CD4-positive, alpha-beta T cell (primary cell): ENCODE results near the gene JAZF1. TPM values are rescaled to one million over a fixed set of nuclear protein-coding genes. Genes with fewer than 3 reads are reported as not detected.

Source experiments
- ATAC-seq: fragments of 200-7000 bp; cut with Tn5 transposase; one replicate; pipeline ENCODE4 v1.10.0; 2022; ENCODE audit warnings: mild to moderate bottlenecking; ENCODE audit not compliant: poor library complexity
- CTCF ChIA-PET: fragments of 350-600 bp; sonication (Branson Sonifier 250); formaldehyde crosslinking; loops from one replicate; lab custom pipeline; 2021; ENCODE audit warnings: antibody characterized with exemption, inconsistent platforms; lab: Charles Lee
- POLR2A ChIA-PET: fragments of 350-600 bp; sonication (Branson Sonifier 250); formaldehyde crosslinking; loops from one replicate; lab custom pipeline; 2021; ENCODE audit warnings: antibody characterized with exemption, inconsistent platforms; lab: Charles Lee
- DNase-seq, 14 experiments: peaks; one replicate each; pipeline ENCODE4 v3.0.0-alpha.2; 2013 to 2020; ENCODE audit warnings: mixed read lengths in 2 of 14
- H3K27ac ChIP-seq, 2 donors: one replicate each; pipeline versions ENCODE4 v1.5.1 to v1.7.0; 2013; ENCODE audit warnings: low read length in 2 of 2, low read depth in 1 of 2, mild to moderate bottlenecking in 1 of 2
- H3K27me3 ChIP-seq, 2 experiments: 1 replicate in 1 of 2; 2 replicates in 1 of 2; pipeline versions ENCODE4 v1.6.1 to v1.7.0; 2013; ENCODE audit warnings: low read length in 2 of 2, control low read depth in 1 of 2, mild to moderate bottlenecking in 1 of 2, moderate library complexity in 1 of 2; ENCODE audit not compliant: insufficient read depth in 2 of 2, control insufficient read depth in 1 of 2
- H3K36me3 ChIP-seq: one replicate; pipeline ENCODE4 v1.6.1; 2013; ENCODE audit warnings: low read length, control low read depth; ENCODE audit not compliant: insufficient read depth
- H3K4me1 ChIP-seq: one replicate; pipeline ENCODE4 v1.6.1; 2013; ENCODE audit warnings: low read length, control low read depth; ENCODE audit not compliant: insufficient read depth
- H3K4me3 ChIP-seq: one replicate; pipeline ENCODE4 v1.5.1; 2013; ENCODE audit warnings: mild to moderate bottlenecking, low read length, moderate library complexity
- H3K9me3 ChIP-seq, 2 experiments: 1 replicate in 1 of 2; 2 replicates in 1 of 2; pipeline versions ENCODE4 v1.6.1 to v1.7.0; 2013; ENCODE audit warnings: low read length in 2 of 2, mild to moderate bottlenecking in 2 of 2, control low read depth in 1 of 2, moderate library complexity in 1 of 2; ENCODE audit not compliant: control insufficient read depth in 1 of 2, insufficient read depth in 1 of 2
- H3K27ac Mint-ChIP-seq: one replicate; pipeline ENCODE4 v1.8.0; 2020; ENCODE audit warnings: mixed read lengths
- H3K27me3 Mint-ChIP-seq: one replicate; pipeline ENCODE4 v1.8.0; 2021; ENCODE audit warnings: mixed read lengths
- H3K36me3 Mint-ChIP-seq: one replicate; pipeline ENCODE4 v1.8.0; 2021; ENCODE audit warnings: low read depth, mixed read lengths
- H3K4me1 Mint-ChIP-seq: one replicate; pipeline ENCODE4 v1.8.0; 2021; ENCODE audit warnings: low read depth, mixed read lengths
- H3K4me3 Mint-ChIP-seq: one replicate; pipeline ENCODE4 v1.8.0; 2020; ENCODE audit warnings: mild to moderate bottlenecking, mixed read lengths
- H3K9me3 Mint-ChIP-seq: one replicate; pipeline ENCODE4 v1.8.0; 2020; ENCODE audit warnings: mixed read lengths
- CTCF ChIP-seq: fragments of 200-600 bp; IDR thresholded peaks from one replicate; pipeline ENCODE4 v1.8.0; 2022; ENCODE audit warnings: antibody characterized with exemption, mild to moderate bottlenecking
- intact Hi-C, 2 experiments: fragments of 100-400 bp; cut with DNase I in 1 of 2; cut with micrococcal nuclease in 1 of 2; formaldehyde crosslinking; loops; one replicate each; pipeline versions ENCODE4 v1.15.1 to v1.9.0; 2023 to 2025; cut with DNase I, micrococcal nuclease
- total RNA-seq, 174 experiments: library from RNA in 2 of 174; stranded (reverse) in 2 of 174; gene quantifications; one replicate each; pipeline ENCODE4 v1.2.3 and lab custom pipeline; 2021 to 2026

The JAZF1 gene
- total RNA-seq, 2 experiments from 2014 or later = 9.9 to 11.1 TPM

- DNase-seq (no peak), ATAC-seq (no peak)
- Histone ChIP-seq H3K9me3 (no peaks in the 10 kb centered on the region), H3K27me3 (no peaks in the 10 kb centered on the region), H3K27ac (no peak overlapping the region), H3K4me1 (no peaks in the 10 kb centered on the region), H3K4me3 (no peak overlapping the region), H3K36me3 (no peaks in the 10 kb centered on the region)
- ChIA-PET CTCF (no interaction called here), POLR2A (no interaction called here)
- no peak for TF ChIP-seq CTCF
- H3K4me3 Mint-ChIP-seq = no peak overlapping the region
- no peaks in the 10 kb centered on the region for H3K27me3 Mint-ChIP-seq
- H3K4me1 Mint-ChIP-seq = no peaks in the 10 kb centered on the region
- intact Hi-C loops = no loop called here
- no peaks in the 10 kb centered on the region for H3K9me3 Mint-ChIP-seq
- H3K36me3 Mint-ChIP-seq = peaks cover 5% of the 10 kb centered on the region
- no peak overlapping the region for H3K27ac Mint-ChIP-seq
Measured at GRCh38 chr7:27885652-27886051, 294.9 kb downstream of the JAZF1 start.

DNA sequence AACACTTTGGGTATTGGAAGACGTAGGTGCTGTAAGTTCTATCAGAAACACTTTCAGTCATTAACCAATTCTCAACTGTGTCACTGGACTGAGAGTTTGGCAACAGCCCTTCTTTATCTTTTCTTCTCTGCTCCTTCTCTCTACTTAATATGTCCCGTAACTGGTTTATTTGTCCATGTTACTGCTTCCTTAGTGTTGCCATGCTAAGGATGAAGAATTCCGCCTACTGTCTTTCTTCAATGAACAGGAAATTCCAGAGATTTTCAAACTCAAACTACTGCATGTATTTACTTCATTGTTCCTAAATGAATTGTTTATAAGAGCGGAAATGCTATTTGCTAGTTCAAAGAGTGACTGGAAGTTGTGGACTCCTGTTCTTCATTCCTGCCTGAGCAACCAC is 296.9 kb downstream of the JAZF1 start:
- H3K27me3 Mint-ChIP-seq = no peaks in the 10 kb centered on the region
- intact Hi-C loops = no loop called here
- no peak overlapping the region for H3K4me3 Mint-ChIP-seq
- Histone ChIP-seq H3K9me3 (no peaks in the 10 kb centered on the region), H3K36me3 (no peaks in the 10 kb centered on the region), H3K27me3 (no peaks in the 10 kb centered on the region), H3K4me1 (no peaks in the 10 kb centered on the region), H3K4me3 (no peak overlapping the region), H3K27ac (no peak overlapping the region)
- TF ChIP-seq CTCF = no peak
- DNase-seq = no peak
- ChIA-PET POLR2A (no interaction called here), CTCF (no interaction called here)
- no peak for ATAC-seq
- H3K36me3 Mint-ChIP-seq = peaks cover 5% of the 10 kb centered on the region
- H3K27ac Mint-ChIP-seq = no peak overlapping the region
- H3K4me1 Mint-ChIP-seq = no peaks in the 10 kb centered on the region
- no peaks in the 10 kb centered on the region for H3K9me3 Mint-ChIP-seq

- Histone ChIP-seq H3K27ac (no peak overlapping the region), H3K4me3 (no peak overlapping the region), H3K9me3 (no peaks in the 10 kb centered on the region), H3K36me3 (no peaks in the 10 kb centered on the region), H3K27me3 (no peaks in the 10 kb centered on the region), H3K4me1 (no peaks in the 10 kb centered on the region)
- CTCF ChIA-PET = no interaction called here
- ATAC-seq (no peak), DNase-seq (no peak)
- no peak overlapping the region for H3K27ac Mint-ChIP-seq
- no peak overlapping the region for H3K4me3 Mint-ChIP-seq
- no peaks in the 10 kb centered on the region for H3K27me3 Mint-ChIP-seq
- no peak for TF ChIP-seq CTCF
- POLR2A ChIA-PET = no interaction called here
- no peaks in the 10 kb centered on the region for H3K9me3 Mint-ChIP-seq
- no peaks in the 10 kb centered on the region for H3K4me1 Mint-ChIP-seq
- H3K36me3 Mint-ChIP-seq = no peaks in the 10 kb centered on the region
- intact Hi-C loops = no loop called here
Measured at GRCh38 chr7:27876756-27877155, 303.8 kb downstream of the JAZF1 start.
